ENCODE results near the gene ZNF281.
"Not testable (repeated sequence)": the region's sequence is repeated elsewhere in the genome, so short reads cannot be mapped to it uniquely, and the experiment has no call there.

Gene ZNF281

DNA sequence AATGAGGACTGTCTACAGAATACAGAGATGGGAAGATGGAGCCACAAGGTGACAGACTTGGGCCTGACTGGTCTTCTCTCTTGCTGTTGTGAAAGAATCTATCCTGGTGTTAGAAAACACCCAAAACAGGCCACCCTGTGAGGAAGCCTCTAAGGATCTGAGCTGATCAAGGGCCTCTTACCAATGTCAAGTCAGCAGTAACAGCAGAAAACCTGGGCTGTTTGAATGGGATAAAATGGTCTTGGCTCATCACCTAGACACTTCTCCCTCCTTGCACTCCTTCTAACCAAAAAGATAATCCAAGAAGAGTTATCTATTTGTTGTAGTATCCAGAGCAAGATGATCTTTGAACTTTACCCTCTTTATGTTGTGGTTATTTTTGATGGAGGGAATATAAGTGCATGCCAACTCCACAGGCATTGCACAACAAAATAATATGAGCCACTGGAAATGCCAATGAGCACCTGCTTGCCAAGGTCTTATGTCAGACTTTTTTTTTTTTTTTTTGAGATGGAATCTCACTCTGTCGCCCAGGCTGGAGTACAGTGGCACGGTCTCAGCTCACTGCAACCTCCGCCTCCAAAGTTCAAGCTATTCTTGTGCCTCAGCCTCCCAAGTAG is 32.8 kb upstream of the ZNF281 start:
- H3K9ac ChIP-seq (ENCODE audit: low read depth in 1 of 2, low read length in 2 of 2) = no peak overlapping the region
- no peaks in the 10 kb centered on the region for H3K36me3 ChIP-seq (ENCODE audit: control insufficient read depth in 2 of 2, insufficient read depth in 2 of 2, low read length in 2 of 2)
- no peak overlapping the region for H3K4me3 ChIP-seq (ENCODE audit: low read length in 2 of 2)
- peaks cover 0 to 2% of the 10 kb centered on the region in 2 donors for H3K4me1 ChIP-seq (ENCODE audit: control insufficient read depth in 2 of 2, insufficient read depth in 2 of 2, low read length in 2 of 2)
- no peaks in the 10 kb centered on the region for H3K9me3 ChIP-seq (ENCODE audit: control insufficient read depth in 2 of 2, low read length in 2 of 2)
- H3K27me3 ChIP-seq (ENCODE audit: control insufficient read depth in 2 of 2, insufficient read depth in 2 of 2, low read length in 2 of 2) = no peaks in the 10 kb centered on the region
- no peak overlapping the region for H3K27ac ChIP-seq (ENCODE audit: low read depth in 2 of 2, low read length in 2 of 2)

DNA sequence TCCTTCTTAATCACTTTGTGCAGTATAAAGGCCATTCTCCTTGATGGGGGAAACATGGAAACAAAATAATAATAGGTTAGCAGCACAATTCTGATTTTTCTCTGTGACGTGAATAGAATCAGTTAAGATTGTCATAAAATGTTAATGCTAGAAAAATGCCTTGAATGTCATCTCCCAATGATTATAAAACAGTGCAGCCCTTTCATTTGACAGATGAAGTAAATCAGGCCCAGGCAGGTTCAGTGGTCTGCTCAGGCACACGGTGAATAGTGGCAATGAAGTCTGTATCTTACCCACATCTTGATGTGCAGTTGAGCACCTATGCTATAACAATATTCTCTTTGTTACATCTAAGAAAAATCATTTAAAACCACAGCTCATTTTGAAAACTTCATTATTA is 32.2 kb upstream of the ZNF281 start:
- Histone ChIP-seq H3K4me3 (ENCODE audit: low read length in 2 of 2) (no peak overlapping the region), H3K27me3 (ENCODE audit: control insufficient read depth in 2 of 2, insufficient read depth in 2 of 2, low read length in 2 of 2) (no peaks in the 10 kb centered on the region), H3K9ac (ENCODE audit: low read depth in 1 of 2, low read length in 2 of 2) (no peak overlapping the region), H3K36me3 (ENCODE audit: control insufficient read depth in 2 of 2, insufficient read depth in 2 of 2, low read length in 2 of 2) (no peaks in the 10 kb centered on the region), H3K9me3 (ENCODE audit: control insufficient read depth in 2 of 2, low read length in 2 of 2) (no peaks in the 10 kb centered on the region), H3K4me1 (ENCODE audit: control insufficient read depth in 2 of 2, insufficient read depth in 2 of 2, low read length in 2 of 2) (peaks cover 0 to 5% of the 10 kb centered on the region in 2 donors), H3K27ac (ENCODE audit: low read depth in 2 of 2, low read length in 2 of 2) (no peak overlapping the region)

- Histone ChIP-seq H3K9me3 (ENCODE audit: control insufficient read depth in 2 of 2, low read length in 2 of 2) (no peaks in the 10 kb centered on the region), H3K4me1 (ENCODE audit: control insufficient read depth in 2 of 2, insufficient read depth in 2 of 2, low read length in 2 of 2) (peaks cover 0 to 5% of the 10 kb centered on the region in 2 donors), H3K4me3 (ENCODE audit: low read length in 2 of 2) (no peak overlapping the region), H3K27me3 (ENCODE audit: control insufficient read depth in 2 of 2, insufficient read depth in 2 of 2, low read length in 2 of 2) (no peaks in the 10 kb centered on the region), H3K9ac (ENCODE audit: low read depth in 1 of 2, low read length in 2 of 2) (no peak overlapping the region), H3K27ac (ENCODE audit: low read depth in 2 of 2, low read length in 2 of 2) (no peak overlapping the region), H3K36me3 (ENCODE audit: control insufficient read depth in 2 of 2, insufficient read depth in 2 of 2, low read length in 2 of 2) (no peaks in the 10 kb centered on the region)
Measured at GRCh38 chr1:200438911-200439310, 29.1 kb upstream of the ZNF281 start.

- H3K27ac ChIP-seq (ENCODE audit: low read depth in 2 of 2, low read length in 2 of 2); H3K9ac ChIP-seq (ENCODE audit: low read depth in 1 of 2, low read length in 2 of 2); H3K27me3 ChIP-seq (ENCODE audit: control insufficient read depth in 2 of 2, insufficient read depth in 2 of 2, low read length in 2 of 2); H3K4me3 ChIP-seq (ENCODE audit: low read length in 2 of 2); H3K36me3 ChIP-seq (ENCODE audit: control insufficient read depth in 2 of 2, insufficient read depth in 2 of 2, low read length in 2 of 2); H3K9me3 ChIP-seq (ENCODE audit: control insufficient read depth in 2 of 2, low read length in 2 of 2); H3K4me1 ChIP-seq (ENCODE audit: control insufficient read depth in 2 of 2, insufficient read depth in 2 of 2, low read length in 2 of 2): not testable (repeated sequence)
Measured at GRCh38 chr1:200438413-200438812, 28.6 kb upstream of the ZNF281 start.

- no peaks in the 10 kb centered on the region for H3K27me3 ChIP-seq (ENCODE audit: control insufficient read depth in 2 of 2, insufficient read depth in 2 of 2, low read length in 2 of 2)
- H3K4me3 ChIP-seq (ENCODE audit: low read length in 2 of 2) = peak overlapping the region; percentile 38 to 48
- peaks cover 0 to 5% of the 10 kb centered on the region in 2 donors for H3K4me1 ChIP-seq (ENCODE audit: control insufficient read depth in 2 of 2, insufficient read depth in 2 of 2, low read length in 2 of 2)
- H3K36me3 ChIP-seq (ENCODE audit: control insufficient read depth in 2 of 2, insufficient read depth in 2 of 2, low read length in 2 of 2) = no peaks in the 10 kb centered on the region
- no peak overlapping the region for H3K27ac ChIP-seq (ENCODE audit: low read depth in 2 of 2, low read length in 2 of 2)
- H3K9me3 ChIP-seq (ENCODE audit: control insufficient read depth in 2 of 2, low read length in 2 of 2) = no peaks in the 10 kb centered on the region
- H3K9ac ChIP-seq (ENCODE audit: low read depth in 1 of 2, low read length in 2 of 2) = peak overlapping the region in 1 of 2 donors; percentile 15
Measured at GRCh38 chr1:200437556-200438203, 27.8 kb upstream of the ZNF281 start.

- Histone ChIP-seq H3K4me1 (ENCODE audit: control insufficient read depth in 2 of 2, insufficient read depth in 2 of 2, low read length in 2 of 2) (peaks cover 0 to 5% of the 10 kb centered on the region in 2 donors), H3K36me3 (ENCODE audit: control insufficient read depth in 2 of 2, insufficient read depth in 2 of 2, low read length in 2 of 2) (no peaks in the 10 kb centered on the region), H3K9ac (ENCODE audit: low read depth in 1 of 2, low read length in 2 of 2) (no peak overlapping the region), H3K27ac (ENCODE audit: low read depth in 2 of 2, low read length in 2 of 2) (no peak overlapping the region), H3K9me3 (ENCODE audit: control insufficient read depth in 2 of 2, low read length in 2 of 2) (no peaks in the 10 kb centered on the region), H3K27me3 (ENCODE audit: control insufficient read depth in 2 of 2, insufficient read depth in 2 of 2, low read length in 2 of 2) (no peaks in the 10 kb centered on the region), H3K4me3 (ENCODE audit: low read length in 2 of 2) (no peak overlapping the region)
Measured at GRCh38 chr1:200437088-200437487, 27.3 kb upstream of the ZNF281 start.

GRCh38 chr1:200436436-200436835 is 26.6 kb upstream of the ZNF281 start:
- H3K27ac ChIP-seq (ENCODE audit: low read depth in 2 of 2, low read length in 2 of 2) = no peak overlapping the region
- H3K27me3 ChIP-seq (ENCODE audit: control insufficient read depth in 2 of 2, insufficient read depth in 2 of 2, low read length in 2 of 2) = no peaks in the 10 kb centered on the region
- no peak overlapping the region for H3K4me3 ChIP-seq (ENCODE audit: low read length in 2 of 2)
- H3K9ac ChIP-seq (ENCODE audit: low read depth in 1 of 2, low read length in 2 of 2) = no peak overlapping the region
- no peaks in the 10 kb centered on the region for H3K9me3 ChIP-seq (ENCODE audit: control insufficient read depth in 2 of 2, low read length in 2 of 2)
- no peaks in the 10 kb centered on the region for H3K36me3 ChIP-seq (ENCODE audit: control insufficient read depth in 2 of 2, insufficient read depth in 2 of 2, low read length in 2 of 2)
- H3K4me1 ChIP-seq (ENCODE audit: control insufficient read depth in 2 of 2, insufficient read depth in 2 of 2, low read length in 2 of 2) = peaks cover 0 to 5% of the 10 kb centered on the region in 2 donors

DNA sequence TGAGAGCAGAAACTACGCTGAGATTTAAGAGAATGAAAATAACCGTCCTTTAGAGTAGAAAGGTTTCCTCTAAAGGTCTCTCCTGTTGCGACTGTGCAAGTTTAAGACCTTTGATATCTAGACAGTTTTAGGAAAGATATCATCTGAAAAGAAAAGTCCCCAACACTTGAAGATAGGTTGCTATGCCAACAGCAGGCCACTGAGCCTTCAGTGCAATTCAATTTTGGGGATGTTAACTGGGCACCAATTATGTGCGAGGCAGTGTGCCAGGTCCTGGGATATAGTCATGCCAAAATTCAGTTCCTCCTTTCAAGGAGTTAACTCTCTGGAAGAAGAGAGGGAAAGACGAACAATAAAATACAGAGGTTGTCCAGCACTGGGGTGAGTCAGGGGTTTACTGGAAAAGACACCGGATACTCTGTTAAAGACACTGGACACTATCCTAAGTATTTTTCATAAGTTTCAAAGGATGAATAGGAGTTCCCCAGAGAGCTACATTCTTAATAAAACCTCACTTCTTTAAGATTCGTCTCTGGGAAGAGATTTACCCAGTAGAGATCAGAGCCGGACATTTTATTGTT is 25.5 kb upstream of the ZNF281 start:
- no peak overlapping the region for H3K4me3 ChIP-seq (ENCODE audit: low read length in 2 of 2)
- peaks cover 0 to 5% of the 10 kb centered on the region in 2 donors for H3K4me1 ChIP-seq (ENCODE audit: control insufficient read depth in 2 of 2, insufficient read depth in 2 of 2, low read length in 2 of 2)
- H3K9ac ChIP-seq (ENCODE audit: low read depth in 1 of 2, low read length in 2 of 2) = no peak overlapping the region
- no peaks in the 10 kb centered on the region for H3K9me3 ChIP-seq (ENCODE audit: control insufficient read depth in 2 of 2, low read length in 2 of 2)
- H3K27me3 ChIP-seq (ENCODE audit: control insufficient read depth in 2 of 2, insufficient read depth in 2 of 2, low read length in 2 of 2) = no peaks in the 10 kb centered on the region
- no peaks in the 10 kb centered on the region for H3K36me3 ChIP-seq (ENCODE audit: control insufficient read depth in 2 of 2, insufficient read depth in 2 of 2, low read length in 2 of 2)
- no peak overlapping the region for H3K27ac ChIP-seq (ENCODE audit: low read depth in 2 of 2, low read length in 2 of 2)

DNA sequence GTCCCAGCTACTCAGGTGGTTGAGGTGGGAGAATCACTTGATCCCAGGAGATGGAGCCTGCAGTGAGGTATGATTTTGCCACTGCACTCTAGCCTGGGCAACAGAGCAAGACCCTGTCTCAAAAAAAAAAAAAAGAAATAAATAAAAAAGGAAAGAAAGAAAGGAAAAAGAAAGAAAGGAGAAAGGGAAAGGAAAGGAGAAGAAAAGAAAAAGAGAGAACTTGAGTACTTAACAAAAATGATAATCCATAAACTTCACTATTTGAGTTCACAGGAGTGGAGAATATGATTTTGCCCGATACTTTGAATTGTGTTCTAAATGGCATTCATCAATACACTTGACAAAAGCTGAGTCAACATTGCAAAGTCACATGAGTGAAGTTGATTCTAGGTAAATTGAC is 23.8 kb upstream of the ZNF281 start:
- Histone ChIP-seq H3K27me3 (ENCODE audit: control insufficient read depth in 2 of 2, insufficient read depth in 2 of 2, low read length in 2 of 2) (no peaks in the 10 kb centered on the region), H3K9ac (ENCODE audit: low read depth in 1 of 2, low read length in 2 of 2) (no peak overlapping the region)

DNA sequence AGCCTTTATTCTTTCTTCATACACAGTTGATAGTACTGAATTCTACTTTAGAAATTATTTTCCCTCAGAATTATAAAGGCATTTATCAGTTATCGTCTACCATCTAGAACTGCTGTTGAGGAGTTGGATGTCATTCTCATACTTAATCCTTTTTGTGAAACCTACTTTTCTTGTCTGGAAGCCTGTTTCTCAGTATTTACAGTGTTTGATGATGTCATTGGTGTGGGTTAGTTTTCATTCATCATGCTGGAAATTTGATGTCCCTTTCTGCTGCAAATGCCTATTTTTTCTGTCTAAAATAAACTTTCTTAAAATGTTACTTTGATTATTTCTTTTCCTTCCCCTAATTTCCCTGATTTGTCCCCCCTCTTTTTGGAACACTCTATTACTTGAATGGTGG is 22.8 kb upstream of the ZNF281 start:
- Histone ChIP-seq H3K27ac (ENCODE audit: low read depth in 2 of 2, low read length in 2 of 2) (no peak overlapping the region), H3K27me3 (ENCODE audit: control insufficient read depth in 2 of 2, insufficient read depth in 2 of 2, low read length in 2 of 2) (no peaks in the 10 kb centered on the region), H3K9ac (ENCODE audit: low read depth in 1 of 2, low read length in 2 of 2) (no peak overlapping the region), H3K4me3 (ENCODE audit: low read length in 2 of 2) (no peak overlapping the region), H3K36me3 (ENCODE audit: control insufficient read depth in 2 of 2, insufficient read depth in 2 of 2, low read length in 2 of 2) (no peaks in the 10 kb centered on the region), H3K4me1 (ENCODE audit: control insufficient read depth in 2 of 2, insufficient read depth in 2 of 2, low read length in 2 of 2) (peaks cover 0 to 3% of the 10 kb centered on the region in 2 donors), H3K9me3 (ENCODE audit: control insufficient read depth in 2 of 2, low read length in 2 of 2) (no peaks in the 10 kb centered on the region)

More for the DNA sequence above, 23.8 kb upstream of the ZNF281 start:
- Histone ChIP-seq H3K4me1 (ENCODE audit: control insufficient read depth in 2 of 2, insufficient read depth in 2 of 2, low read length in 2 of 2) (peaks cover 0 to 5% of the 10 kb centered on the region in 2 donors), H3K36me3 (ENCODE audit: control insufficient read depth in 2 of 2, insufficient read depth in 2 of 2, low read length in 2 of 2) (no peaks in the 10 kb centered on the region), H3K27ac (ENCODE audit: low read depth in 2 of 2, low read length in 2 of 2) (no peak overlapping the region), H3K4me3 (ENCODE audit: low read length in 2 of 2) (no peak overlapping the region), H3K9me3 (ENCODE audit: control insufficient read depth in 2 of 2, low read length in 2 of 2) (no peaks in the 10 kb centered on the region)

All from mucosa of rectum (tissue), 2 donors.